T follicular helper cell (primary cell): ENCODE measurements around the gene SH3TC1.

ENCODE experiments used
- DNase-seq: peaks from one replicate; pipeline ENCODE4 v3.0.0-alpha.2; 2020; ENCODE audit warnings: low read depth

SH3TC1 gene

GRCh38 chr4:8242782-8243560 lies 43.9 kb downstream of the SH3TC1 start:
- DNase-seq, result no peak

DNA sequence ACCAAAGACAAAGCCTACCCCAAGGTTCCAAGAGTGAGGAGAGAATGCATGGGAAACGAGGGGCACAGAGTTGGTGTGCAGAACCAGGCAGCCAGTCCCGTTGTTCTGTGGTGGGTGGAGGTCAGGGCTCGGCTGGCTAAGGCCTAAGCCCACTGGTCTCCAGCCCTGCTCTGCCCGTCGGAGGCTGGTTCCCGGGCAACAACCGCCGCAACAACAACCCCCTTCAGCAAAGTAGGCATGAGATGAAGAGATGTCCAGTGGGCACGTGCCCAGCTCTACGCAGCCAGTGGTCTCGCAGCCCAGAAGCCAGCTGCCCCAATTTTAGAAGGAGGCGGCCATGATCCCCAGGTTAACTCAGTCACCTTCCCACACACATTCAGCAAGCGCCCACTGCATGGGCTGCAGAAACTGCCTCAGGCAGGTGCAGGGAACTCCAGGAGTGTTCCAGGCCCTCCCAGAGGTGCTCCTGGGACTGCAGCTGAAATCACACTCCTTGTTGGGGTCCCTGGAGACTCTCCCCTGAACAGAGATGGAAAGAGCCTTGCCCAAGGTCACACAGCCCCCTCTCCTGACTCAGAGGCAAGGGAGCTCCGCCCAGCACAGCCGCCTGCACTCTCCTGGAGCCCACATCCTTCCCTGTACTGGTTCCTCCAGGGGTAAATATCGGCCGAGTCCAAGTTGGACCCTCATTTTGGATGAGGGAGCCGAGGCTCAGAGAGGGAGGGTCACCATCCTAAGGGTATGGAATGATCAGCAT lies 45.1 kb downstream of the SH3TC1 start:
- no peak for DNase-seq

- no peak for DNase-seq
Measured at GRCh38 chr4:8244931-8245460, 45.9 kb downstream of the SH3TC1 start.

GRCh38 chr4:8245884-8246833 lies 47.1 kb downstream of the SH3TC1 start:
- DNase-seq, result no peak

GRCh38 chr4:8247047-8247930 lies 48.2 kb downstream of the SH3TC1 start:
- no peak for DNase-seq

- DNase-seq, result no peak
Measured at GRCh38 chr4:8248091-8248490, 49.0 kb downstream of the SH3TC1 start.

GRCh38 chr4:8250227-8250626 lies 51.1 kb downstream of the SH3TC1 start:
- no peak for DNase-seq

- no peak for DNase-seq
Measured at GRCh38 chr4:8250637-8251036, 51.5 kb downstream of the SH3TC1 start.

DNA sequence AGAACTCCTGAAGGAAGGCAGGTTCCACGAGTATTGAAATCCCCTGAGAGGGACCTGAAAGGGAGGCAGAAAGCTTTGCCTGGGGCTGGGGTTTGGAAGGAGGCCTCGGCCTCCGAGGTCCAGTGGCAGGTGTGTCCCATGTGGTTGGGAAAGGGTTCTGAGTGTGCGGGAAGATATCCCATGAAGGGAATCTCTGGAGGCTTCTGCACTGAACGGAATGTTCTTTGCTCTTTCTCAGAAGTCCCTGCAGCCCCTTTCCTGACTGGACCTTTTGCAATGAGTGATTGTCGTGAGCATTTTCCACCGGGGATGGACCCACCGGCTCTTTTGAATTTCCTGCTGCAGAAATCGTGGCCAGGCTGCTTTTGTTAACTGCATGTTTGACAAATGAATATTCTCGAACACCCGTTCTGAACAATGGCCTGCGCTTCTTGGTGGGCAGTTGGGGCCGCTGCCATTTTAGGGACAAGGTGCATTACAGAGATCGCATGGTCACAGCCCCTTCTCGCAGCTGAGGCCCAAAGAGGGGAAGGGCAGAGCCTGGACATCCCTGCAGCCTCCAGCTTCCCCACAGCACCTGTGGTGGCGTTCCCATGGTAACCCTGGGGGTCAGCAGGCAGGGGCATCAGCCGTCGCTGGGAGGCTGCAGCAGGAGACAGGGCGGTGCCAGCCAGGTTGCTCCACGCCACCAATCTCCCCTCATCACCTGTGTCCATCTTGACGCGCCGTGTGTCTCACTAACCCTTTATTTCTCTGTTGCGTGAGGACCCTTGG lies 52.2 kb downstream of the SH3TC1 start:
- no peak for DNase-seq

DNA sequence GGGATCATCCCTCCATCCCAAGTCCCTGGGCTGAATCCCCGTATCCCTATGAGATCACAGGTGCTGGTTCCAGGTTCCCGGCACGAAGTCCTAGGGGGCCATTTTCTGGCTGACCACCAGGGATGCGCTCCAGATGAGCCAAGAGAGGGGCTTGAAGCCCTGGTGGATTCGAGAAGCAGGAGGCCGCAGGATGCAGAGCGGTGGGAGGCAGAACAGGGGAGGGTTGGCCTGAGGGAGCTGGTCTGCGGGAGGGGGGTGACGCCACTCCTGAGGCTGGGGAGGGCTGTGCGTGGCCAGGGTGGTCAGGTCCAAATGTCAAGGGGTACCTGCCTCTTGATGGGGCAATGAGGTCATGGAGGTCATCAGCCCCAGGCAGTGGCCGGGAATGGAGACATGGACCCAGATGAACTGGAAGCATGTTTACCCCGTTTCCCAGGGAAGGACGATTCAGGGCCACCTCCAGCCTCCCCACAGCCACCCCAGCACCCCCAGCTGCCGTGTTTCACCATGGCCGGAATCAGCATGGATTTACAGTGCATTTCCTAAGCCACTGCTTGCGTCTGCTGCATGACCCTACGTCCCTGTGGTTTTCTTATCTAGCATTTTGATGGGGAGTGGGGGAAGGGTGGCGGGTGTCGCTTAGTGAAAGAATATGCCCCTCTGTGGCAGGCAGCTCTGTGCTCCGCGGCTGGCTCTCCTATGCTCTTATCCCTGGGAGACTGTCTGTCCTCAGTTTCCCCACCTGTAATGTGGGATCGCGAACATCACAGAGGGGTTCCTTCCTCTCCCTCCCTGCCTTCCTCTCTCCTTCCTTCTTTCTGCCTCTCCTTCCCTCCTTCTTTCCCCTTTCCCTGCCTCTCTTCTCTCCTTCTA lies 53.4 kb downstream of the SH3TC1 start:
- DNase-seq, result no peak

DNA sequence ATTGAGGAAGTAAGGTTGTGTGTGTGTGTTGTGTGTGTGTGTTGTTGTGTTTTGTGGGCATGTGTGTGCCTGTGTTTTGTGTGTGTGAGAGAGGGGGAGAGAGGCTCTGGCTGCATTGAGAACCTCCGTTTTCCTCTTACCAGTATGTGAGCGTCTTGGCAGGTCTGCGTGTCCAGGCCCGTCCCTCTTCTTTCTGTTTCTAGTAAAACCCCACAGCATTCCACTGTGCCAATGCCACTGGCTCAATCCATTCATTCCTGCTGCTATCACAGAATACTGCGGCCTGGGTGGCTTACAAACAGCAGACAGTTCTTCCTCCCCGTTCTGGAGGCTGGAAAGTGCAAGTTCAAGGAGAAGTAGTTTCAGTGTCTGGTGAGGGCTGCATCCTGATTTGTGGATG lies 55.0 kb downstream of the SH3TC1 start:
- no peak for DNase-seq

- no peak for DNase-seq
Measured at GRCh38 chr4:8255698-8256441, 56.8 kb downstream of the SH3TC1 start.

GRCh38 chr4:8257854-8258253 lies 58.8 kb downstream of the SH3TC1 start:
- no peak for DNase-seq

GRCh38 chr4:8258552-8259212 lies 59.6 kb downstream of the SH3TC1 start:
- DNase-seq, result no peak

- DNase-seq, result no peak
Measured at GRCh38 chr4:8259743-8260430, 60.8 kb downstream of the SH3TC1 start.

- no peak for DNase-seq
Measured at GRCh38 chr4:8260656-8261111, 61.6 kb downstream of the SH3TC1 start.

DNA sequence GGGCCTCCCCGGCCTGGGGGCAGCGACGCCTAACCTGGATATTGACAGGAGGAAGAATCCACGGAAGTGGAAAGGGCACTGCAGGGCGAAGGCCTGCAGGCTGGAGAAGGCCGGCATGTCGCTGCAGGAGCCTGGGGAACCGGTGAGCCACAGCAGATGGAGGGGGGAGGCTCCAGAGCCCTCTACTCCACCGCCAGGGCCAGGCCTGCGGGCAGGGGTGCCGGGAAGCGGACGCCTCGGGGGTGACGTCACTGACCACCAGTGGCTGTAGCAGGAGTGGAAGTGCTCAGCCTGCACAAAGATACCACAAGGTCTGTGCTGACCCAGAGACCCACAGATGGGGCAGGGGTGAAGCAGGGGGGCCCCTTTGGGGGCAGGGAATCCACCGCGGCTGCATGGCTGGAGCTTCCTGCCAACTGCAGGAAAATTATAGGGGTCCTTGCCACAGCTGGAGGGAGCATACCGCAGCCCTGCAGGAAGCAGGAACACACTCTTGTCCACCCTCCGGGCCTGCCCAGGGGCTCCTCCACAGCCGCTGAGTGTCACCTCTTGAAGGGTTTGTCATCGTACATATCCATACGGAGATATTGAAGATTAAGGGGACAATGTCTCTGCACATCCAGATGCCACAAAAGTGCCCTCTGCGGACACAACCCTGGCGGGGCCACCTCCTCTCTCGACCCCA lies 62.9 kb downstream of the SH3TC1 start:
- DNase-seq, result no peak
